Upper lobe of left lung (tissue), 6 donors: ENCODE measurements around the gene TRAF1. TPM values are rescaled to one million over a fixed set of nuclear protein-coding genes. Genes with fewer than 3 reads are reported as not detected.
A peak's percentile ranks its signal among the peaks of the same experiment; 100 is the strongest.

Experiments used
- ATAC-seq, 2 donors: fragments of 200-7000 bp; cut with Tn5 transposase; one replicate each; pipeline ENCODE4 v1.9.1; 2022; ENCODE audit warnings: mild to moderate bottlenecking in 2 of 2, moderate library complexity in 2 of 2; ENCODE audit not compliant: low FRiP score in 2 of 2
- DNase-seq, 2 donors: peaks; one replicate each; pipeline ENCODE4 v3.0.0-alpha.2; 2019 to 2020
- H3K27ac ChIP-seq, 4 donors: fragments of 200-600 bp; sonication (generic); one replicate each; pipeline ENCODE4 v1.5.1; 2016 to 2019
- H3K27me3 ChIP-seq, 4 donors: fragments of 200-600 bp; sonication (generic); one replicate each; pipeline ENCODE4 v1.5.1; 2017 to 2019
- H3K36me3 ChIP-seq, 4 donors: fragments of 200-600 bp; sonication (generic); one replicate each; pipeline ENCODE4 v1.5.1; 2016 to 2019
- H3K4me1 ChIP-seq, 4 donors: fragments of 200-600 bp; sonication (generic); one replicate each; pipeline ENCODE4 v1.5.1; 2018 to 2019
- H3K4me3 ChIP-seq, 4 donors: fragments of 200-600 bp; sonication (generic); one replicate each; pipeline ENCODE4 v1.5.1; 2017 to 2019; ENCODE audit warnings: mild to moderate bottlenecking in 2 of 4, moderate library complexity in 1 of 4
- H3K9me3 ChIP-seq, 4 donors: fragments of 200-600 bp; sonication (generic); one replicate each; pipeline ENCODE4 v1.5.1; 2018 to 2019
- EP300 ChIP-seq, 4 donors: sonication (generic); formaldehyde crosslinking; IDR thresholded peaks; one replicate each; pipeline ENCODE4 v1.5.1; 2017; ENCODE audit warnings: antibody characterized with exemption in 4 of 4, control low read depth in 2 of 4
- POLR2A ChIP-seq, 4 donors: fragments of 450-650 bp; IDR thresholded peaks; one replicate each; pipeline ENCODE4 v1.5.1; 2016 to 2017; ENCODE audit warnings: antibody characterized with exemption in 4 of 4, mild to moderate bottlenecking in 2 of 4
- POLR2AphosphoS5 ChIP-seq, 2 donors: sonication (generic); formaldehyde crosslinking; IDR thresholded peaks; one replicate each; pipeline ENCODE4 v1.5.1; 2017; ENCODE audit warnings: antibody characterized with exemption in 2 of 2
- WGBS, 2 donors: methylation state at CpG; one replicate each; pipeline ENCODE4 v1.1.5; 2017 to 2018; 5-methylcytosine and 5-hydroxymethylcytosine counted together
- total RNA-seq, 6 donors: library from RNA; depleted of rRNA in 4 of 6; stranded (reverse); fragments of >200 nt in 4 of 6; gene quantifications; one replicate each; pipeline versions ENCODE4 v1.1.0 to v1.2.1, GENCODE V29; 2016 to 2021
- TF ChIP-seq, protein P1 (sequence below), 6 experiments: fragments of 450-650 bp in 4 of 6; fragments of 200-600 bp in 2 of 6; sonication (generic) in 2 of 6; IDR thresholded peaks; one replicate each; pipeline ENCODE4 v1.5.1; 2016 to 2019; ENCODE audit warnings: antibody characterized with exemption in 6 of 6
- donor health status: DM: no; HTN: no; CAD: no; lungs with moderate emphysema.
- donor health status: DM: no; HTN: yes; CAD: no; lungs with severe emphysema.

The TRAF1 gene
- total RNA-seq, 6 donors from 2014 or later, result 2.9 to 29.3 (median 6.6) TPM

DNA sequence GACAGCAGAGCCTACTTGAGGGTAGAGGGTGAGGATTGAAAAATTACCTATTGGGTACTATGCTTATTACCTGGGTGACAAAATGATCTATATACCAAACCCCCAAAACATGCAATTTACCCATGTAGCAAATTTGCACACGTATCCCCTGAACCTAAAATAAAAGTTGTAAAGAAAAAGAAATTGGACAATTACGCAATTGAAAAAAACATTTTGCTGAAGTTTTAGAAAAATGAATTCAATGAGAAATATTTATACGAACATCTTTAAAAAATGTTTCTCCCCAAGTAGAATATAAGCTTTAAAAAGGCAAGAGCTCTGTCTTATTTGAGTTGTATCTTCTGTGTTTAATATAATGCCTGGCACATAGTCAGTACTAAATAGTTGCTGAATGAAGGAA lies 30.3 kb upstream of the TRAF1 start:
- TF ChIP-seq, protein P1, sequence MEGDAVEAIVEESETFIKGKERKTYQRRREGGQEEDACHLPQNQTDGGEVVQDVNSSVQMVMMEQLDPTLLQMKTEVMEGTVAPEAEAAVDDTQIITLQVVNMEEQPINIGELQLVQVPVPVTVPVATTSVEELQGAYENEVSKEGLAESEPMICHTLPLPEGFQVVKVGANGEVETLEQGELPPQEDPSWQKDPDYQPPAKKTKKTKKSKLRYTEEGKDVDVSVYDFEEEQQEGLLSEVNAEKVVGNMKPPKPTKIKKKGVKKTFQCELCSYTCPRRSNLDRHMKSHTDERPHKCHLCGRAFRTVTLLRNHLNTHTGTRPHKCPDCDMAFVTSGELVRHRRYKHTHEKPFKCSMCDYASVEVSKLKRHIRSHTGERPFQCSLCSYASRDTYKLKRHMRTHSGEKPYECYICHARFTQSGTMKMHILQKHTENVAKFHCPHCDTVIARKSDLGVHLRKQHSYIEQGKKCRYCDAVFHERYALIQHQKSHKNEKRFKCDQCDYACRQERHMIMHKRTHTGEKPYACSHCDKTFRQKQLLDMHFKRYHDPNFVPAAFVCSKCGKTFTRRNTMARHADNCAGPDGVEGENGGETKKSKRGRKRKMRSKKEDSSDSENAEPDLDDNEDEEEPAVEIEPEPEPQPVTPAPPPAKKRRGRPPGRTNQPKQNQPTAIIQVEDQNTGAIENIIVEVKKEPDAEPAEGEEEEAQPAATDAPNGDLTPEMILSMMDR (IDR thresholded peaks at IDR 0.05), result no peak
- no peak overlapping the region for H3K4me3 ChIP-seq
- H3K27me3 ChIP-seq, result no peaks in the 10 kb centered on the region
- DNase-seq (no peak), ATAC-seq (no peak)
- peaks cover 0 to 3% (median 0%) of the 10 kb centered on the region in 4 donors for H3K36me3 ChIP-seq
- WGBS, 2 donors, result 85 to 96% methylated on average over 3 of the region's 3 CpGs
- H3K27ac ChIP-seq, result no peak overlapping the region
- H3K9me3 ChIP-seq, result no peaks in the 10 kb centered on the region
- H3K4me1 ChIP-seq, result peaks cover 0 to under 1% (median 0%) of the 10 kb centered on the region in 4 donors

DNA sequence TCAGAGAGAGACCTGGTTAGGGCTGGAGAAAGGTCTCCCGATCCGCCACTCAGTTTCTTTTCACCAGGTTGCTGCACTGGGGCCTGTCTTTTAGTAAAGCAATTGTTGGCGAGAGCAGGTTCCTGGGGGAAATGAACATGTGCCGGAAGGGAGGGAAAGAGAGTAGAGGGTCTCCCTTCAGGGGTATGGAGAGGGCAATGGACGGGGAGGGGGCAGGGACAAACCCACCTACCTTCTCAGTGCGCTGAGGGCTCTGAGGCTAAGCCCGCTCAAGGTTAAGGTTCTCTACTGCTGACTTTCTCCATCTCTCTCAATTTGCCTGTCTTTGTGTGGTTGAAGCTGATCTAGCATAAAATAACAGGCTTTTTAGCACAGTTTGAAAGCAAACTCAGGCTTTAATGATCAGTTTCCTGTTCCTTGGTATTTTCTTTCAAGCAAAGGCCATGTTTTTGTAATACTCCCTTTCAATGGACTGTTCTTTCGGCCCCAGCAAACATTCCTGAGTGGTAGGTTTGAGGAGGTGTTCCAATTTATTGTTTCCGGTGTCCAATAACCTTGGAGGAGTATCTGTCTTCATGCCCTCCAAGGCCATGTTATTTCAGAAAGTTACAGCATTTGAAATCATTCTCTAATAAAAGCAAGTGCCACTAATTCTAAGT lies 25.5 kb upstream of the TRAF1 start:
- no peaks in the 10 kb centered on the region for H3K27me3 ChIP-seq
- TF ChIP-seq POLR2AphosphoS5 (IDR thresholded peaks at IDR 0.05), result no peak
- no peak for TF ChIP-seq POLR2A (IDR thresholded peaks at IDR 0.05)
- no peak for TF ChIP-seq EP300 (IDR thresholded peaks at IDR 0.05)
- TF ChIP-seq, protein P1 (IDR thresholded peaks at IDR 0.05), result no peak
- no peaks in the 10 kb centered on the region for H3K9me3 ChIP-seq
- peaks cover 0 to 2% (median 0%) of the 10 kb centered on the region in 4 donors for H3K36me3 ChIP-seq
- WGBS, 2 donors, result 90 to 93% methylated on average over 9 of the region's 9 CpGs
- H3K4me1 ChIP-seq, result peaks cover 7 to 17% (median 9%) of the 10 kb centered on the region in 4 donors
- DNase-seq, result no peak
- H3K27ac ChIP-seq, result peak overlapping the region in 1 of 4 donors; percentile 73
- H3K4me3 ChIP-seq, result no peak overlapping the region
- ATAC-seq, result no peak

DNA sequence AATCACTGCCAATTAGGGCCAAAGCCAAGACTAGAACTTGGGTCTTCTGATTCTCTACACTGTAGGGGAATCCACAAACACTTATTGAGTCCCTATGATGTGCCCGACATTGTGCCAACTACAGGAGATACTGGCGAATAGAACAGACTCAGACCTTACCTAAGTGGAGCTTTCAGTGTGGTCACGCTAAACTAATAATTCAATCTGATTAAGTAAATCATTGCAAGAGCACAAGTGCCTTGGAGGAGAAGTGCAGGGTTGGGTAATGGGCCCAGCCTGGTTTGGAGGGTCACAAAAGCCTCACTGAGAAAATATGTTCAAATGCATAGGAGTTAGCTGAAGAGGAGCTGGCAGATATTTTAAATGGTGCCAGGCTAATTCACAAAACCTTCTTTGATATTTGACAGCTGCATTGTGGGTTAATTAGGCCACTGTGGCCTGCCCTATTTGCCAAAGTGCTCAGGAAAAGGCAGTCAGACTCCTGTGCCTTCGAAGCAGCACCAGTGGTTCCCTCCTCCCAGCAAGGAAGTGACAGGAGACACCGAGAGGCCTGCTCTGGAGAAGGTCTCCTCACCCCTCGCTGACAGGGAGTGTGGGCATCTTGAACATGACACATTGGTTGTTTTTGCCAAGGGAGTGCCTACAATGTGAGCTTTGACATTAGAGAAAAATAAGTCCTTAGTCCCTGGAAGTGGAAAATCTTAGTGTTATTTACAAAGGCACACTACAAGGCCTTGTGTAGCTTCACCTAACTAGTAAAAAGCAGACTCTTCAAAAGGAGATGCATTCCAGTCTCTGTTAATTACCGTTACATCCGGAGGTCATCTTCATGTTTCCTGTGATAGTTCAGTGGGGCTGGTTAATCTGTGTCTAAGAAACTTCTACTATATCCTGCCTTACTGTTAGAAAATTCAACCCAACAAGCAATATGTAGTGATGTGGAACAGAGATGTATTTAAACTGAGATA lies 24.1 kb upstream of the TRAF1 start:
- WGBS, 2 donors, result 55 to 64% methylated on average over 8 of the region's 8 CpGs
- Histone ChIP-seq H3K36me3 (peaks cover 0 to 2% (median 0%) of the 10 kb centered on the region in 4 donors), H3K27ac (peak overlapping the region; percentile 36 to 73 (median 62)), H3K27me3 (no peaks in the 10 kb centered on the region), H3K4me3 (no peak overlapping the region), H3K9me3 (no peaks in the 10 kb centered on the region), H3K4me1 (peaks cover 7 to 27% (median 20%) of the 10 kb centered on the region in 4 donors)
- peak; percentile 19 to 63 for ATAC-seq
- peak in 1 of 2 donors; percentile 52 for DNase-seq
- TF ChIP-seq, protein P1 (IDR thresholded peaks at IDR 0.05), result no peak
- TF ChIP-seq POLR2AphosphoS5 (IDR thresholded peaks at IDR 0.05) (no peak), EP300 (IDR thresholded peaks at IDR 0.05) (no peak), POLR2A (IDR thresholded peaks at IDR 0.05) (no peak)

DNA sequence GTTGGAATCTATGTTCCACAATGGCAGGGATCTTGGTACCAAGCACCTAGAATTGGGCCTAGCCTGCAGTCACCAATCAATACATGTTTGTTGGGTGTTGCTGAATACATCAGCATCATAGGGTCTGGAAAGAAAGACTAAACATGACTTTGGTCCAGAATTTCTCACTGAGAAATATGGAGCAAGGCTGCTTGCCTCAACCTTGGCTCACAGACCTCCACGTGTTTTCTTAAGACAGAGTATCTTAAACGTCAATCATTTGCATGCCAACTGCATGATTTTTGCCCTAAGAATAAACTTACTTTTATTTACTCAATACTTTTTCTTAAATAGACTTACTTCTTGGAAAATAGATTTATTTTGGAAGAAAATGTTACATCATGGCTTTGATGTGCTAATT lies 22.7 kb upstream of the TRAF1 start:
- Histone ChIP-seq H3K9me3 (no peaks in the 10 kb centered on the region), H3K36me3 (no peaks in the 10 kb centered on the region), H3K27ac (peak overlapping the region in 1 of 4 donors; percentile 18), H3K4me1 (peaks cover 7 to 27% (median 20%) of the 10 kb centered on the region in 4 donors), H3K27me3 (no peaks in the 10 kb centered on the region), H3K4me3 (no peak overlapping the region)
- no peak for DNase-seq
- 72 to 79% methylated on average over 2 of the region's 2 CpGs for WGBS, 2 donors
- TF ChIP-seq, protein P1 (IDR thresholded peaks at IDR 0.05), result no peak
- TF ChIP-seq POLR2AphosphoS5 (IDR thresholded peaks at IDR 0.05), result no peak
- no peak for TF ChIP-seq EP300 (IDR thresholded peaks at IDR 0.05)
- no peak for TF ChIP-seq POLR2A (IDR thresholded peaks at IDR 0.05)
- ATAC-seq, result no peak
